AG10803 (cell line): ENCODE data around the gene ERBIN.
A peak's percentile ranks its signal among the peaks of the same experiment; 100 is the strongest.

Experiments used
- DNase-seq: peaks from one replicate; pipeline ENCODE4 v3.0.0; 2010; ENCODE audit warnings: low read depth
- H3K4me3 ChIP-seq: 2 replicates; pipeline ENCODE4 v1.5.1; 2011; ENCODE audit warnings: mild to moderate bottlenecking, low read length, control low read depth
- CTCF ChIP-seq: conservative IDR thresholded peaks from 2 replicates; pipeline ENCODE4 v1.5.1; 2011; ENCODE audit warnings: mild to moderate bottlenecking, low read length, control low read depth, inconsistent platforms

The ERBIN gene

GRCh38 chr5:65981548-65981947 lies 55.2 kb downstream of the ERBIN start:
- TF ChIP-seq CTCF = no peak
- no peak for DNase-seq
- H3K4me3 ChIP-seq = no peak overlapping the region

GRCh38 chr5:65981969-65982619 lies 55.7 kb downstream of the ERBIN start:
- H3K4me3 ChIP-seq = no peak overlapping the region
- DNase-seq = no peak
- no peak for TF ChIP-seq CTCF

GRCh38 chr5:65982635-65983034 lies 56.3 kb downstream of the ERBIN start:
- TF ChIP-seq CTCF = no peak
- DNase-seq = no peak
- no peak overlapping the region for H3K4me3 ChIP-seq

- no peak overlapping the region for H3K4me3 ChIP-seq
- no peak for DNase-seq
- no peak for TF ChIP-seq CTCF
Measured at GRCh38 chr5:65984098-65984885, 57.9 kb downstream of the ERBIN start.

GRCh38 chr5:65986050-65986451 lies 59.7 kb downstream of the ERBIN start:
- peak; percentile 49 for DNase-seq
- H3K4me3 ChIP-seq = no peak overlapping the region
- no peak for TF ChIP-seq CTCF

GRCh38 chr5:65986796-65987195 lies 60.4 kb downstream of the ERBIN start:
- H3K4me3 ChIP-seq = no peak overlapping the region
- no peak for TF ChIP-seq CTCF
- no peak for DNase-seq

- no peak for DNase-seq
- no peak for TF ChIP-seq CTCF
- no peak overlapping the region for H3K4me3 ChIP-seq
Measured at GRCh38 chr5:65987982-65988381, 61.6 kb downstream of the ERBIN start.
